ENCODE results near the gene KRABD2.

KRABD2 gene

GRCh38 chr17:8360751-8361150 is 15.8 kb downstream of the KRABD2 start:
- Histone ChIP-seq H3K79me2 (ENCODE audit: insufficient read depth) (no peaks in the 10 kb centered on the region), H2AFZ (no peak overlapping the region)
- no peak for DNase-seq

GRCh38 chr17:8360260-8360659 is 16.2 kb downstream of the KRABD2 start:
- Histone ChIP-seq H3K9me3 (ENCODE audit: low read depth) (no peaks in the 10 kb centered on the region), H3K27ac (0 out of 2 replicates have a peak overlapping the region, but pooled peaks have one; percentile 11), H3K4me2 (ENCODE audit: unreplicated experiment) (peak overlapping the region; percentile 71), H2AFZ (no peak overlapping the region), H3K27me3 (replicated peaks; ENCODE audit: insufficient read depth) (no peaks in the 10 kb centered on the region), H3F3A (ENCODE audit: insufficient read depth) (peaks cover 31% of the 10 kb centered on the region), H3K36me3 (ENCODE audit: low read depth) (no peaks in the 10 kb centered on the region), H4K20me1 (ENCODE audit: insufficient read depth) (no peaks in the 10 kb centered on the region), H3K4me1 (ENCODE audit: insufficient read depth) (peaks cover 40% of the 10 kb centered on the region), H3K79me2 (ENCODE audit: insufficient read depth) (no peaks in the 10 kb centered on the region), H3K4me3 (0 out of 2 replicates have a peak overlapping the region, but pooled peaks have one; percentile 17), H3K9me2 (ENCODE audit: insufficient read depth) (no peaks in the 10 kb centered on the region), H3K9ac (0 out of 2 replicates have a peak overlapping the region, but pooled peaks have one; percentile 9)
- TF ChIP-seq EZH2phosphoT487 (IDR thresholded peaks at IDR 0.05; ENCODE audit: insufficient read depth, low read depth) (no peak), EZH2 (IDR thresholded peaks at IDR 0.05; ENCODE audit: insufficient read depth, poor library complexity, severe bottlenecking) (no peak)
- DNase-seq, result no peak
- in situ Hi-C loops (cut with MboI), result no loop called here
- WGBS, 2 experiments (ENCODE audit: low coverage in 1 of 2, low lambda C conversion rate in 2 of 2, missing lambda C conversion rate in 2 of 2), result 41 to 43% methylated on average over 3 of the region's 3 CpGs

More at GRCh38 chr17:8360751-8361150, 15.8 kb downstream of the KRABD2 start:
- TF ChIP-seq EZH2phosphoT487 (IDR thresholded peaks at IDR 0.05; ENCODE audit: insufficient read depth, low read depth), result no peak
- Histone ChIP-seq H3K4me2 (ENCODE audit: unreplicated experiment) (no peak overlapping the region), H3K27ac (no peak overlapping the region), H3F3A (ENCODE audit: insufficient read depth) (peaks cover 36% of the 10 kb centered on the region), H3K9me3 (ENCODE audit: low read depth) (no peaks in the 10 kb centered on the region), H4K20me1 (ENCODE audit: insufficient read depth) (no peaks in the 10 kb centered on the region), H3K9me2 (ENCODE audit: insufficient read depth) (no peaks in the 10 kb centered on the region), H3K9ac (0 out of 2 replicates have a peak overlapping the region, but pooled peaks have one; percentile 9), H3K4me1 (ENCODE audit: insufficient read depth) (peaks cover 45% of the 10 kb centered on the region), H3K4me3 (no peak overlapping the region), H3K27me3 (replicated peaks; ENCODE audit: insufficient read depth) (no peaks in the 10 kb centered on the region), H3K36me3 (ENCODE audit: low read depth) (no peaks in the 10 kb centered on the region)
- in situ Hi-C loops (cut with MboI), result no loop called here
- WGBS, 2 experiments (ENCODE audit: low coverage in 1 of 2, low lambda C conversion rate in 2 of 2, missing lambda C conversion rate in 2 of 2), result 56 to 59% methylated on average over 3 of the region's 3 CpGs

GRCh38 chr17:8359769-8360168 is 16.7 kb downstream of the KRABD2 start:
- in situ Hi-C loops (cut with MboI), result no loop called here
- Histone ChIP-seq H2AFZ (no peak overlapping the region), H3K27me3 (replicated peaks; ENCODE audit: insufficient read depth) (no peaks in the 10 kb centered on the region), H3F3A (ENCODE audit: insufficient read depth) (peaks cover 30% of the 10 kb centered on the region), H3K4me3 (0 out of 2 replicates have a peak overlapping the region, but pooled peaks have one; percentile 17), H3K4me2 (ENCODE audit: unreplicated experiment) (peak overlapping the region; percentile 71), H3K9me3 (ENCODE audit: low read depth) (no peaks in the 10 kb centered on the region), H4K20me1 (ENCODE audit: insufficient read depth) (no peaks in the 10 kb centered on the region), H3K27ac (0 out of 2 replicates have a peak overlapping the region, but pooled peaks have one; percentile 11), H3K36me3 (ENCODE audit: low read depth) (no peaks in the 10 kb centered on the region), H3K4me1 (ENCODE audit: insufficient read depth) (peaks cover 37% of the 10 kb centered on the region), H3K9ac (0 out of 2 replicates have a peak overlapping the region, but pooled peaks have one; percentile 9), H3K9me2 (ENCODE audit: insufficient read depth) (no peaks in the 10 kb centered on the region), H3K79me2 (ENCODE audit: insufficient read depth) (no peaks in the 10 kb centered on the region)
- peak; percentile 95 for DNase-seq
- no peak for TF ChIP-seq EZH2 (IDR thresholded peaks at IDR 0.05; ENCODE audit: insufficient read depth, poor library complexity, severe bottlenecking)
- TF ChIP-seq EZH2phosphoT487 (IDR thresholded peaks at IDR 0.05; ENCODE audit: insufficient read depth, low read depth), result no peak
- 10% methylated on average over 5 of the region's 5 CpGs for WGBS, 2 experiments (ENCODE audit: low coverage in 1 of 2, low lambda C conversion rate in 2 of 2, missing lambda C conversion rate in 2 of 2)

- H3K4me3 ChIP-seq, result no peak overlapping the region
- no peaks in the 10 kb centered on the region for H3K36me3 ChIP-seq (ENCODE audit: low read depth)
- no peak overlapping the region for H3K27ac ChIP-seq
- H3K27me3 ChIP-seq (replicated peaks; ENCODE audit: insufficient read depth), result no peaks in the 10 kb centered on the region
- H3K79me2 ChIP-seq (ENCODE audit: insufficient read depth), result no peaks in the 10 kb centered on the region
- no peak for TF ChIP-seq EZH2 (IDR thresholded peaks at IDR 0.05; ENCODE audit: insufficient read depth, poor library complexity, severe bottlenecking)
- no peak for TF ChIP-seq EZH2phosphoT487 (IDR thresholded peaks at IDR 0.05; ENCODE audit: insufficient read depth, low read depth)
- peaks cover 24% of the 10 kb centered on the region for H3F3A ChIP-seq (ENCODE audit: insufficient read depth)
- no peaks in the 10 kb centered on the region for H3K9me2 ChIP-seq (ENCODE audit: insufficient read depth)
- H3K9me3 ChIP-seq (ENCODE audit: low read depth), result no peaks in the 10 kb centered on the region
- in situ Hi-C loops (cut with MboI), result no loop called here
- no peak overlapping the region for H3K9ac ChIP-seq
- peaks cover 27% of the 10 kb centered on the region for H3K4me1 ChIP-seq (ENCODE audit: insufficient read depth)
- H4K20me1 ChIP-seq (ENCODE audit: insufficient read depth), result no peaks in the 10 kb centered on the region
- no peak for DNase-seq
- no peak overlapping the region for H2AFZ ChIP-seq
- no peak overlapping the region for H3K4me2 ChIP-seq (ENCODE audit: unreplicated experiment)
- WGBS, 2 experiments (ENCODE audit: low coverage in 1 of 2, low lambda C conversion rate in 2 of 2, missing lambda C conversion rate in 2 of 2), result 92 to 93% methylated on average over 3 of the region's 3 CpGs
Observed at GRCh38 chr17:8357910-8358309, 18.6 kb downstream of the KRABD2 start.
